Activated CD4-positive, alpha-beta T cell treated with anti-CD3 and anti-CD28 coated beads, Interleukin-2, amount 50 U/mL, for 4 hours (primary cell): ENCODE measurements around the gene SLITRK5.

Experiments used
- DNase-seq, 2 experiments: peaks; one replicate each; pipeline ENCODE4 v3.0.0-alpha.2; 2020

The SLITRK5 gene

DNA sequence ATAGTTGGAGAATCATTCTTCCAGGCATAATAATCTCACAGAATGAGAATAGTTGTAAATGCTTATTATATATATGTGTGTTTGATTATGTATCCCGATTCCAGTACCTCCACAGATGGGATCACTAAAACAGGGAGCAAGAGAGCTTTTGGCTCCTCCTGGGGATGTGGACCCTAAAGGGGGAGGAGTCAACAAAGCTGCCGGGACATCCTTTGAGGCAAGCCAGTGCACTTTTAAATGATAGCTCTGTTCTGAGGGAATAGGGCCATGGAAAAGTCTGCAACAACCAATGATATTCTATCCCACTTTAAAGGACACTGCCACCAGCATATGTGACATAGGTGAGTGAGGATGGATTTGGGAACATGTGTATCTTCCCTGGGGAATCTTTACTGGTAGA is 40.8 kb downstream of the SLITRK5 start:
- DNase-seq: no peak
